ENCODE results near the gene CACNA1E. TPM values are rescaled to one million over a fixed set of nuclear protein-coding genes. Genes with fewer than 3 reads are reported as not detected.

Gene CACNA1E
- total and polyA plus RNA-seq, 2 experiments from 2014 or later, result 0.32 to 1.1 TPM

DNA sequence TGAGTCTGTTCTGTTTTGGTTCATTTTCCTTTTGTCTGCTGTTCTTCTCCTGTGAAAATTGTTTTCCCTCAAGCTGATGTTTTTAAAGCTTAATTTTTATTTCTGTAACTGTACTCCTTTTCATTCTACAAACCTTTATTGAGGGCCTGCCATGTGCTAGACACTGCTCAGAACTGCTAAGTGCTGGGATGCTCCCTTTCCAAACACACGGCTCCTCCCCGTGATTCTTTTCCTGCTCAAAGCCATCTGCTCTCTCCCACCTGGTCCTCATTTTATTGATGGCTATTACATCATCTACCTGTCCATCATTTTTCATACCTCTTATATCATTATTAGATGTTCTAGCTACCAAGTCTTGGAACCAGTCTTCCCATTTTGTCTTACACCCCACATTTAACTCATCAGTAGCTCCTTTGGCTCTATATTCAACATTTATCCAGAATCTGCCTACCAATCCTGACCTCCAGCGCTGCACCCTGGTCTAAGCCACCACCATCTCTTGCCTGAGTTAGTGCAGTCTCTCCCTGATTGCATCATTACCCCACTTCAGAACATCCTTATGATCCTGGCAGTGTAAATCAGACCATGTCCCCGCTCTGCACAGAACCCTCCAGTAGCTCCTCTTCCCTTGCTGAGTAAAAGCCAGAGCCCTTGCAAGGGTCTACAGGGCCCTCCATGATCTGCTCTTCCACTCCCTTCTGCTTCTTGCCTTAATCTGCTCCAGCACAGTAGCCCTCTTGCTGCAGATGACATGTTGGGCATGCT lies 118.1 kb downstream of the CACNA1E start:
- TF ChIP-seq POLR2AphosphoS5 (IDR thresholded peaks at IDR 0.05; ENCODE audit: low read depth), result no peak
- TF ChIP-seq EZH2phosphoT487 (IDR thresholded peaks at IDR 0.05; ENCODE audit: unreplicated experiment), result no peak
- no peak for TF ChIP-seq STAT1 (IDR thresholded peaks at IDR 0.05; ENCODE audit: unreplicated experiment)
- TF ChIP-seq, protein P1, sequence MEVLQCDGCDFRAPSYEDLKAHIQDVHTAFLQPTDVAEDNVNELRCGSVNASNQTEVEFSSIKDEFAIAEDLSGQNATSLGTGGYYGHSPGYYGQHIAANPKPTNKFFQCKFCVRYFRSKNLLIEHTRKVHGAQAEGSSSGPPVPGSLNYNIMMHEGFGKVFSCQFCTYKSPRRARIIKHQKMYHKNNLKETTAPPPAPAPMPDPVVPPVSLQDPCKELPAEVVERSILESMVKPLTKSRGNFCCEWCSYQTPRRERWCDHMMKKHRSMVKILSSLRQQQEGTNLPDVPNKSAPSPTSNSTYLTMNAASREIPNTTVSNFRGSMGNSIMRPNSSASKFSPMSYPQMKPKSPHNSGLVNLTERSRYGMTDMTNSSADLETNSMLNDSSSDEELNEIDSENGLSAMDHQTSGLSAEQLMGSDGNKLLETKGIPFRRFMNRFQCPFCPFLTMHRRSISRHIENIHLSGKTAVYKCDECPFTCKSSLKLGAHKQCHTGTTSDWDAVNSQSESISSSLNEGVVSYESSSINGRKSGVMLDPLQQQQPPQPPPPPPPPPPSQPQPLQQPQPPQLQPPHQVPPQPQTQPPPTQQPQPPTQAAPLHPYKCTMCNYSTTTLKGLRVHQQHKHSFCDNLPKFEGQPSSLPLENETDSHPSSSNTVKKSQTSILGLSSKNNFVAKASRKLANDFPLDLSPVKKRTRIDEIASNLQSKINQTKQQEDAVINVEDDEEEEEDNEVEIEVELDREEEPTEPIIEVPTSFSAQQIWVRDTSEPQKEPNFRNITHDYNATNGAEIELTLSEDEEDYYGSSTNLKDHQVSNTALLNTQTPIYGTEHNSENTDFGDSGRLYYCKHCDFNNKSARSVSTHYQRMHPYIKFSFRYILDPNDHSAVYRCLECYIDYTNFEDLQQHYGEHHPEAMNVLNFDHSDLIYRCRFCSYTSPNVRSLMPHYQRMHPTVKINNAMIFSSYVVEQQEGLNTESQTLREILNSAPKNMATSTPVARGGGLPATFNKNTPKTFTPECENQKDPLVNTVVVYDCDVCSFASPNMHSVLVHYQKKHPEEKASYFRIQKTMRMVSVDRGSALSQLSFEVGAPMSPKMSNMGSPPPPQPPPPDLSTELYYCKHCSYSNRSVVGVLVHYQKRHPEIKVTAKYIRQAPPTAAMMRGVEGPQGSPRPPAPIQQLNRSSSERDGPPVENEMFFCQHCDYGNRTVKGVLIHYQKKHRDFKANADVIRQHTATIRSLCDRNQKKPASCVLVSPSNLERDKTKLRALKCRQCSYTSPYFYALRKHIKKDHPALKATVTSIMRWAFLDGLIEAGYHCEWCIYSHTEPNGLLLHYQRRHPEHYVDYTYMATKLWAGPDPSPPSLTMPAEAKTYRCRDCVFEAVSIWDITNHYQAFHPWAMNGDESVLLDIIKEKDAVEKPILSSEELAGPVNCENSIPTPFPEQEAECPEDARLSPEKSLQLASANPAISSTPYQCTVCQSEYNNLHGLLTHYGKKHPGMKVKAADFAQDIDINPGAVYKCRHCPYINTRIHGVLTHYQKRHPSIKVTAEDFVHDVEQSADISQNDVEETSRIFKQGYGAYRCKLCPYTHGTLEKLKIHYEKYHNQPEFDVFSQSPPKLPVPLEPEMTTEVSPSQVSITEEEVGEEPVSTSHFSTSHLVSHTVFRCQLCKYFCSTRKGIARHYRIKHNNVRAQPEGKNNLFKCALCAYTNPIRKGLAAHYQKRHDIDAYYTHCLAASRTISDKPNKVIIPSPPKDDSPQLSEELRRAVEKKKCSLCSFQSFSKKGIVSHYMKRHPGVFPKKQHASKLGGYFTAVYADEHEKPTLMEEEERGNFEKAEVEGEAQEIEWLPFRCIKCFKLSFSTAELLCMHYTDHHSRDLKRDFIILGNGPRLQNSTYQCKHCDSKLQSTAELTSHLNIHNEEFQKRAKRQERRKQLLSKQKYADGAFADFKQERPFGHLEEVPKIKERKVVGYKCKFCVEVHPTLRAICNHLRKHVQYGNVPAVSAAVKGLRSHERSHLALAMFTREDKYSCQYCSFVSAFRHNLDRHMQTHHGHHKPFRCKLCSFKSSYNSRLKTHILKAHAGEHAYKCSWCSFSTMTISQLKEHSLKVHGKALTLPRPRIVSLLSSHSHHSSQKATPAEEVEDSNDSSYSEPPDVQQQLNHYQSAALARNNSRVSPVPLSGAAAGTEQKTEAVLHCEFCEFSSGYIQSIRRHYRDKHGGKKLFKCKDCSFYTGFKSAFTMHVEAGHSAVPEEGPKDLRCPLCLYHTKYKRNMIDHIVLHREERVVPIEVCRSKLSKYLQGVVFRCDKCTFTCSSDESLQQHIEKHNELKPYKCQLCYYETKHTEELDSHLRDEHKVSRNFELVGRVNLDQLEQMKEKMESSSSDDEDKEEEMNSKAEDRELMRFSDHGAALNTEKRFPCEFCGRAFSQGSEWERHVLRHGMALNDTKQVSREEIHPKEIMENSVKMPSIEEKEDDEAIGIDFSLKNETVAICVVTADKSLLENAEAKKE (CRISPR knock-in tag; IDR thresholded peaks at IDR 0.05), result no peak
- TF ChIP-seq, protein P2, sequence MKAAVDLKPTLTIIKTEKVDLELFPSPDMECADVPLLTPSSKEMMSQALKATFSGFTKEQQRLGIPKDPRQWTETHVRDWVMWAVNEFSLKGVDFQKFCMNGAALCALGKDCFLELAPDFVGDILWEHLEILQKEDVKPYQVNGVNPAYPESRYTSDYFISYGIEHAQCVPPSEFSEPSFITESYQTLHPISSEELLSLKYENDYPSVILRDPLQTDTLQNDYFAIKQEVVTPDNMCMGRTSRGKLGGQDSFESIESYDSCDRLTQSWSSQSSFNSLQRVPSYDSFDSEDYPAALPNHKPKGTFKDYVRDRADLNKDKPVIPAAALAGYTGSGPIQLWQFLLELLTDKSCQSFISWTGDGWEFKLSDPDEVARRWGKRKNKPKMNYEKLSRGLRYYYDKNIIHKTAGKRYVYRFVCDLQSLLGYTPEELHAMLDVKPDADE (IDR thresholded peaks at IDR 0.05), result no peak
- TF ChIP-seq, protein P3, sequence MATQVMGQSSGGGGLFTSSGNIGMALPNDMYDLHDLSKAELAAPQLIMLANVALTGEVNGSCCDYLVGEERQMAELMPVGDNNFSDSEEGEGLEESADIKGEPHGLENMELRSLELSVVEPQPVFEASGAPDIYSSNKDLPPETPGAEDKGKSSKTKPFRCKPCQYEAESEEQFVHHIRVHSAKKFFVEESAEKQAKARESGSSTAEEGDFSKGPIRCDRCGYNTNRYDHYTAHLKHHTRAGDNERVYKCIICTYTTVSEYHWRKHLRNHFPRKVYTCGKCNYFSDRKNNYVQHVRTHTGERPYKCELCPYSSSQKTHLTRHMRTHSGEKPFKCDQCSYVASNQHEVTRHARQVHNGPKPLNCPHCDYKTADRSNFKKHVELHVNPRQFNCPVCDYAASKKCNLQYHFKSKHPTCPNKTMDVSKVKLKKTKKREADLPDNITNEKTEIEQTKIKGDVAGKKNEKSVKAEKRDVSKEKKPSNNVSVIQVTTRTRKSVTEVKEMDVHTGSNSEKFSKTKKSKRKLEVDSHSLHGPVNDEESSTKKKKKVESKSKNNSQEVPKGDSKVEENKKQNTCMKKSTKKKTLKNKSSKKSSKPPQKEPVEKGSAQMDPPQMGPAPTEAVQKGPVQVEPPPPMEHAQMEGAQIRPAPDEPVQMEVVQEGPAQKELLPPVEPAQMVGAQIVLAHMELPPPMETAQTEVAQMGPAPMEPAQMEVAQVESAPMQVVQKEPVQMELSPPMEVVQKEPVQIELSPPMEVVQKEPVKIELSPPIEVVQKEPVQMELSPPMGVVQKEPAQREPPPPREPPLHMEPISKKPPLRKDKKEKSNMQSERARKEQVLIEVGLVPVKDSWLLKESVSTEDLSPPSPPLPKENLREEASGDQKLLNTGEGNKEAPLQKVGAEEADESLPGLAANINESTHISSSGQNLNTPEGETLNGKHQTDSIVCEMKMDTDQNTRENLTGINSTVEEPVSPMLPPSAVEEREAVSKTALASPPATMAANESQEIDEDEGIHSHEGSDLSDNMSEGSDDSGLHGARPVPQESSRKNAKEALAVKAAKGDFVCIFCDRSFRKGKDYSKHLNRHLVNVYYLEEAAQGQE (IDR thresholded peaks at IDR 0.05; ENCODE audit: unreplicated experiment), result no peak
- TF ChIP-seq NANOG (IDR thresholded peaks at IDR 0.05; ENCODE audit: borderline replicate concordance), result no peak
- TF ChIP-seq CREB1 (CRISPR knock-in tag; IDR thresholded peaks at IDR 0.05; ENCODE audit: low read depth), result no peak
- TF ChIP-seq ZNF331 (CRISPR knock-in tag; IDR thresholded peaks at IDR 0.05; ENCODE audit: low read depth), result no peak
- TF ChIP-seq ZNF114 (CRISPR knock-in tag; IDR thresholded peaks at IDR 0.05), result no peak
- TF ChIP-seq, protein P4, sequence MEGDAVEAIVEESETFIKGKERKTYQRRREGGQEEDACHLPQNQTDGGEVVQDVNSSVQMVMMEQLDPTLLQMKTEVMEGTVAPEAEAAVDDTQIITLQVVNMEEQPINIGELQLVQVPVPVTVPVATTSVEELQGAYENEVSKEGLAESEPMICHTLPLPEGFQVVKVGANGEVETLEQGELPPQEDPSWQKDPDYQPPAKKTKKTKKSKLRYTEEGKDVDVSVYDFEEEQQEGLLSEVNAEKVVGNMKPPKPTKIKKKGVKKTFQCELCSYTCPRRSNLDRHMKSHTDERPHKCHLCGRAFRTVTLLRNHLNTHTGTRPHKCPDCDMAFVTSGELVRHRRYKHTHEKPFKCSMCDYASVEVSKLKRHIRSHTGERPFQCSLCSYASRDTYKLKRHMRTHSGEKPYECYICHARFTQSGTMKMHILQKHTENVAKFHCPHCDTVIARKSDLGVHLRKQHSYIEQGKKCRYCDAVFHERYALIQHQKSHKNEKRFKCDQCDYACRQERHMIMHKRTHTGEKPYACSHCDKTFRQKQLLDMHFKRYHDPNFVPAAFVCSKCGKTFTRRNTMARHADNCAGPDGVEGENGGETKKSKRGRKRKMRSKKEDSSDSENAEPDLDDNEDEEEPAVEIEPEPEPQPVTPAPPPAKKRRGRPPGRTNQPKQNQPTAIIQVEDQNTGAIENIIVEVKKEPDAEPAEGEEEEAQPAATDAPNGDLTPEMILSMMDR (conservative IDR thresholded peaks at IDR 0.05; ENCODE audit: low read depth in 2 of 2), result no peak
- no peak for TF ChIP-seq EZH2 (IDR thresholded peaks at IDR 0.05; ENCODE audit: low read depth, unreplicated experiment)
- TF ChIP-seq JUNB (IDR thresholded peaks at IDR 0.05; ENCODE audit: unreplicated experiment), result no peak
- Histone ChIP-seq H3F3A (replicated peaks; ENCODE audit: low read depth) (no peaks in the 10 kb centered on the region), H3K79me2 (replicated peaks; ENCODE audit: insufficient read depth) (no peaks in the 10 kb centered on the region), H2AFZ (no peak overlapping the region), H3K4me1 (ENCODE audit: insufficient read depth) (no peaks in the 10 kb centered on the region), H3K9me2 (ENCODE audit: insufficient read depth) (peaks cover 21% of the 10 kb centered on the region), H3K36me3 (ENCODE audit: insufficient read depth) (no peaks in the 10 kb centered on the region), H3K27ac (ENCODE audit: low read depth) (no peak overlapping the region), H3K27me3 (ENCODE audit: insufficient read depth) (no peaks in the 10 kb centered on the region), H4K20me1 (replicated peaks; ENCODE audit: insufficient read depth) (no peaks in the 10 kb centered on the region), H3K4me3 (no peak overlapping the region), H3K4me2 (no peak overlapping the region)
- peaks cover 3% of the 10 kb centered on the region; the same call in 1 of the 3 replicates for H3K9me3 Mint-ChIP-seq
- H3K27me3 Mint-ChIP-seq (ENCODE audit: insufficient read depth, low read depth, poor library complexity), result no peaks in the 10 kb centered on the region
- no peak overlapping the region for H3K27ac Mint-ChIP-seq
- no peaks in the 10 kb centered on the region; the same call in 2 of the 3 replicates for H3K36me3 Mint-ChIP-seq (ENCODE audit: low read depth)
- no peak overlapping the region for H3K4me3 Mint-ChIP-seq
- no peak for ATAC-seq
- H3K4me1 Mint-ChIP-seq, result no peaks in the 10 kb centered on the region
- no peak for DNase-seq (ENCODE audit: low spot score)
